ENCODE results near the gene PICK1.

DNA sequence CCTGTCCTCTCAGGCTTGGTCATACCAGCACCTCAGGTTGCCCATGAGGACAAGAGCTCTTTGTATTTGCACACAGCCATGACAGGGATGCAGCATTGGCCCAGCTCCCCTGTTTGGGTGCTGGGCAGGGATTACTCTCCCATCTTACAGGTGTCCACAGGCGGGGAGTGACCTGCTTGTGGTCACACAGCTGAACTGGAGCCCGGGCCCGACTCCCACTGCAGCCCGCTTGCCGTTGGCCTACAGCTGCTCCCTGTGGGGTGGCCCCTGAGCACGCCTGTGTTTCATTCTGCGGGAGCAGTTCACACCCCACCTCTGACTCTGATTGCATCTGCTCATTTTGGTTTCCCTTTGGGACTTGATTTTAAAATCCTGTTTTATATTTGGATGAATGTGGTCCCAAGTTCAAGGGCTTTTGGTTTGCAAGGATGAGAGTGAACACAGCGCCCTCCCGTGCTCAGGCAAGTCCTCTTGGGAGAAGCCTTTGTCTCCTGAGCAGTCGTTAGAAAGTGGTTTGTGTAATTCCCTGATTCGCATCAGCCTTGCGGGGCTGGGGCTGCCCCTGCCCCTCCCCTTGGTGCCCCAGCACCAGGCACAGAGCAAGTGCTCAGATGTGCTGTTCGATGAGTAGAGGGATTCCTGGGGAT, 9.3 kb downstream of the PICK1 start:
- TF ChIP-seq YY1 (IDR thresholded peaks at IDR 0.05; ENCODE audit: low read depth) (no peak), NFIC (IDR thresholded peaks at IDR 0.05) (no peak), CREB1 (IDR thresholded peaks at IDR 0.05; ENCODE audit: low read depth) (no peak), EP300 (IDR thresholded peaks at IDR 0.05; ENCODE audit: borderline replicate concordance) (no peak), FOXM1 (IDR thresholded peaks at IDR 0.05; ENCODE audit: borderline replicate concordance, low read depth) (no peak), TAF1 (IDR thresholded peaks at IDR 0.05; ENCODE audit: low read depth) (no peak), RAD21 (IDR thresholded peaks at IDR 0.05; ENCODE audit: low read depth) (no peak)
- TF ChIP-seq, protein P1, sequence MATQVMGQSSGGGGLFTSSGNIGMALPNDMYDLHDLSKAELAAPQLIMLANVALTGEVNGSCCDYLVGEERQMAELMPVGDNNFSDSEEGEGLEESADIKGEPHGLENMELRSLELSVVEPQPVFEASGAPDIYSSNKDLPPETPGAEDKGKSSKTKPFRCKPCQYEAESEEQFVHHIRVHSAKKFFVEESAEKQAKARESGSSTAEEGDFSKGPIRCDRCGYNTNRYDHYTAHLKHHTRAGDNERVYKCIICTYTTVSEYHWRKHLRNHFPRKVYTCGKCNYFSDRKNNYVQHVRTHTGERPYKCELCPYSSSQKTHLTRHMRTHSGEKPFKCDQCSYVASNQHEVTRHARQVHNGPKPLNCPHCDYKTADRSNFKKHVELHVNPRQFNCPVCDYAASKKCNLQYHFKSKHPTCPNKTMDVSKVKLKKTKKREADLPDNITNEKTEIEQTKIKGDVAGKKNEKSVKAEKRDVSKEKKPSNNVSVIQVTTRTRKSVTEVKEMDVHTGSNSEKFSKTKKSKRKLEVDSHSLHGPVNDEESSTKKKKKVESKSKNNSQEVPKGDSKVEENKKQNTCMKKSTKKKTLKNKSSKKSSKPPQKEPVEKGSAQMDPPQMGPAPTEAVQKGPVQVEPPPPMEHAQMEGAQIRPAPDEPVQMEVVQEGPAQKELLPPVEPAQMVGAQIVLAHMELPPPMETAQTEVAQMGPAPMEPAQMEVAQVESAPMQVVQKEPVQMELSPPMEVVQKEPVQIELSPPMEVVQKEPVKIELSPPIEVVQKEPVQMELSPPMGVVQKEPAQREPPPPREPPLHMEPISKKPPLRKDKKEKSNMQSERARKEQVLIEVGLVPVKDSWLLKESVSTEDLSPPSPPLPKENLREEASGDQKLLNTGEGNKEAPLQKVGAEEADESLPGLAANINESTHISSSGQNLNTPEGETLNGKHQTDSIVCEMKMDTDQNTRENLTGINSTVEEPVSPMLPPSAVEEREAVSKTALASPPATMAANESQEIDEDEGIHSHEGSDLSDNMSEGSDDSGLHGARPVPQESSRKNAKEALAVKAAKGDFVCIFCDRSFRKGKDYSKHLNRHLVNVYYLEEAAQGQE (IDR thresholded peaks at IDR 0.05; ENCODE audit: low read depth) = no peak
